ENCODE measurements around the gene ZNF774. TPM values are rescaled to one million over a fixed set of nuclear protein-coding genes. Genes with fewer than 3 reads are reported as not detected.

ZNF774 gene
- total RNA-seq, 2 donors from 2014 or later = 1.3 to 1.4 TPM

GRCh38 chr15:90387534-90388461, 35.7 kb downstream of the ZNF774 start, which contains the start of gene IQGAP1:
Gene IQGAP1 (plus strand): TSS chr15:90388242. CDS start chr15:90388342, 100 bp downstream.
- H3K27ac Mint-ChIP-seq = peak within 1 kb of the TSS; percentile 85 to 99
- H3K9me3 Mint-ChIP-seq = no peaks in the 10 kb centered on the region
- peak; percentile 98 for DNase-seq (ENCODE audit: low spot score)
- ATAC-seq = peak; percentile 96 to 97
- H3K4me1 Mint-ChIP-seq (ENCODE audit: low read depth in 2 of 2) = peaks cover 43 to 44% of the 10 kb centered on the region in 2 donors
- no peaks in the 10 kb centered on the region for H3K27me3 Mint-ChIP-seq
- H3K36me3 Mint-ChIP-seq = peaks cover 38% of the 10 kb centered on the region
- peak within 1 kb of the TSS; percentile 93 for H3K4me3 Mint-ChIP-seq

GRCh38 chr15:90388462-90389380, 36.6 kb downstream of the ZNF774 start:
- Mint-ChIP-seq H3K4me1 (ENCODE audit: low read depth in 2 of 2) (peaks cover 52% of the 10 kb centered on the region in 2 donors), H3K4me3 (peak overlapping the region; percentile 93), H3K9me3 (no peaks in the 10 kb centered on the region), H3K27ac (peak overlapping the region; percentile 85 to 99), H3K27me3 (no peaks in the 10 kb centered on the region), H3K36me3 (peaks cover 43% of the 10 kb centered on the region)
- DNase-seq (ENCODE audit: low spot score) (peak; percentile 85), ATAC-seq (peak; percentile 72 to 75)

- Mint-ChIP-seq H3K4me3 (peak overlapping the region; percentile 93), H3K36me3 (peaks cover 43% of the 10 kb centered on the region), H3K27ac (peak overlapping the region; percentile 85 to 99), H3K4me1 (ENCODE audit: low read depth in 2 of 2) (peaks cover 56 to 58% of the 10 kb centered on the region in 2 donors), H3K9me3 (no peaks in the 10 kb centered on the region), H3K27me3 (no peaks in the 10 kb centered on the region)
- no peak for ATAC-seq
- DNase-seq (ENCODE audit: low spot score) = no peak
Measured at GRCh38 chr15:90389513-90389912, 37.4 kb downstream of the ZNF774 start.

DNA sequence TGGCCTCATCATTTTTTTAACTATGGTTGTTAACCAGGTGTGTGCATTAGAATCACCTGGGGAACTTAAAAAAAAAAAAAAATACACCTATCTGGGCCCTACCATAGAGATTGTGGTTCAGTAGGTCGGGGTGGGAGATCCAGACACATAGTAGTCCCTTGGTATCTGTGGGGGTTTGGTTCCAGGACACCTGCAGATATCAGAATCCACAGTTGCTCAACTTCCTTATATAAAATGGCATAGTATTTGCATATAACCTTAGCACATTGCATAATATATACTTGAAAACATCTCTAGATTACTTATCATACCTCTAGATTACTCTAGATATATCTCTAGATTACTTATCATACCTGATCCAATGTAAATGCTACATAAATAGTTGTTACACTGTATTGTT, 41.0 kb downstream of the ZNF774 start:
- ATAC-seq (no peak), DNase-seq (ENCODE audit: low spot score) (no peak)
- H3K27me3 Mint-ChIP-seq = no peaks in the 10 kb centered on the region
- peaks cover 68 to 70% of the 10 kb centered on the region in 2 donors for H3K4me1 Mint-ChIP-seq (ENCODE audit: low read depth in 2 of 2)
- H3K27ac Mint-ChIP-seq = peak overlapping the region; percentile 58 to 99
- no peaks in the 10 kb centered on the region for H3K9me3 Mint-ChIP-seq
- peak overlapping the region; percentile 50 for H3K4me3 Mint-ChIP-seq
- peaks cover 54% of the 10 kb centered on the region for H3K36me3 Mint-ChIP-seq

GRCh38 chr15:90394074-90394473, 42.0 kb downstream of the ZNF774 start:
- H3K36me3 Mint-ChIP-seq = peaks cover 49% of the 10 kb centered on the region

DNA sequence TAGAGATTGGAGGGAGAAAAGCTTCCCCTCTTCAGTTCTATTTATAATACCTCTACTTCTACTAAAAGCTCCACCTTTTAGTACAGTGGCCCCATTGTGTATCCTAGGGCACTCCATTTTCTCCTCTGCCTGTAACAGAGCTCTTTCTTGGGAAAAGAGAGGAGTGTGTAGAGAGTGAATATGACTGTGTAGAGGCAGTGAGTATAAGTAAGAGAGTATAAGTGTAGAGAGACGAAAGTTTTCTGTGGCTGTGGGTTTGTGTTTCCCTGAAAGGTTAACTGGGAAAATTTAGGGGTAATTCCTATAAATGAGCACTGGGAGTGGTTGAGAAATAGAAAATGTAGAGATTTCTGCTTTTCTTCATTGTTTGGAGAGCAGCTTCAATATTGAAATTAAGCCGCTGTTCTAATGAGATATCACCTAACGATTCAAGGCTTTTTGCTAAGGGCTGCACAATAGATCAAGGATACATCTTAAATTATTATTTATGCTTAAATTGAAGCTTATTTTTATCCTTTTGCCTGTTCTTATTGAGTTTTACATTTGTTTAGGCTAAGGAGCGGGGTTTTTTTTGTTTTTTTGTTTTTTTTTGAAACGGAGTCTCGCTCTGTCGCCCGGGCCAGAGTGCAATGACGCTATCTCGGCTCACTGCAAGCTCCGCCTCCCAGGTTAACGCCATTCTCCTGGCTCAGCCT, 42.8 kb downstream of the ZNF774 start:
- peak overlapping the region; percentile 58 to 85 for H3K27ac Mint-ChIP-seq
- DNase-seq (ENCODE audit: low spot score) (no peak), ATAC-seq (peak in 1 of 2 donors; percentile 70)
- H3K36me3 Mint-ChIP-seq = peaks cover 42% of the 10 kb centered on the region
- H3K27me3 Mint-ChIP-seq = no peaks in the 10 kb centered on the region
- peak overlapping the region; percentile 16 for H3K4me3 Mint-ChIP-seq
- no peaks in the 10 kb centered on the region for H3K9me3 Mint-ChIP-seq
- peaks cover 61 to 66% of the 10 kb centered on the region in 2 donors for H3K4me1 Mint-ChIP-seq (ENCODE audit: low read depth in 2 of 2)

More at GRCh38 chr15:90394074-90394473, 42.0 kb downstream of the ZNF774 start:
- Mint-ChIP-seq H3K4me1 (ENCODE audit: low read depth in 2 of 2) (peaks cover 66 to 67% of the 10 kb centered on the region in 2 donors), H3K27ac (peak overlapping the region; percentile 58 to 99), H3K4me3 (no peak overlapping the region), H3K9me3 (no peaks in the 10 kb centered on the region), H3K27me3 (no peaks in the 10 kb centered on the region)
- no peak for ATAC-seq
- DNase-seq (ENCODE audit: low spot score) = no peak

DNA sequence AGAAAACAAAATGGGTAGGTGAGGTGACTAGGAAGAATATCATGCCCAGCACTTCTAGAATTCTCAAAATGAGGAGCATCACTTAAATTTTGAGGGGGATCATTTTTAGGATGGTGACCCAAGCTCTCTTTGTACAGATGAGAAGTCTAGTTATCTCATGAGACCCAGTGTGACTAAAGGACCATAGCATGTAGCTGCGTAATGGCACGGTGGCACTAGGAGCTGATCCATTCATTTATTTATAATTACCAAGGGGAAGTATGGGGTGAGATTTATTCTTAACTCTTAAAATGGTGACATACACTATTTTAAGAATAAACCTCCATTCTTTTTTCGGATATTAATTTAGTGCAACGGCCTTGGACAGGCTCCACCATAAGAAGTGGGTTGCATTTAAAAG, 44.2 kb downstream of the ZNF774 start:
- ATAC-seq = no peak
- Mint-ChIP-seq H3K4me3 (peak overlapping the region; percentile 40), H3K36me3 (peaks cover 28% of the 10 kb centered on the region), H3K27ac (peak overlapping the region; percentile 58 to 85), H3K9me3 (no peaks in the 10 kb centered on the region), H3K27me3 (no peaks in the 10 kb centered on the region), H3K4me1 (ENCODE audit: low read depth in 2 of 2) (peaks cover 61 to 66% of the 10 kb centered on the region in 2 donors)
- no peak for DNase-seq (ENCODE audit: low spot score)

DNA sequence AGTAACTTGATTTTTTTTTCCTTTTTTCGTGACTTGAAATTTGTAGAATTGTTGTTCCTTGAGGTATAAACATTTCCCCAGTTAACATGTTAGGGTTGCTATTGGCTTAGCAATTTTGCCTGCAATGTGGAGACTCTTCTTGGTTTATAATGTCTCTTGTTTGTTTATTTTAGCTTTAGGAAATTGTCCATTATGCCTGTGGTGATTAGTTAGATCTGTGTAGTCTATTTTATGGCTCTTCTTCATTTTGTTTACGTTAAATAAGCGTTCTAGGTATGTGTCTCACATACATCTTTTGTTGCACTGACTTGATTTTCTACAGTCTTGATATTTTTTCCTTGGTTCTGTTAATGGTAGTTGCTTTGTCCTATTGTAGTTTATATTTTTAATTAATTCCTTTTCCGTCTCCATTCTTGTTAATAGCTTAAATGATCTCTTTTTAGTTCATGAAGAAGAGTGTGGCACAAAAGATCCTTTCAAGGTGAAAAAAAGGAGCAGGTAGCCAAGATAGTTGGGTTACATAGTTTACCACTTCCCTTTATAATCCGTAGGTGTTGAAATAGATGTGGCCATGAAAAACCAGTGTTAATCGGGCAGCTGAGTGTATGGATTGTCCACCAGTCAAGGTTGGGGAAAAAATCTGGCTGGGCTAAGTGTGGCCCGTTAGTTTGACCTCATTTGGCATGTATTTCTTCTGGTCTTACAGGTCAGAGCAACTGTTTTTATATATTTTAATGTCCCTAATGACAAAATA, 48.1 kb downstream of the ZNF774 start:
- peak; percentile 69 to 74 for ATAC-seq
- Mint-ChIP-seq H3K36me3 (peaks cover 15% of the 10 kb centered on the region), H3K4me3 (peak overlapping the region; percentile 86), H3K9me3 (no peaks in the 10 kb centered on the region), H3K4me1 (ENCODE audit: low read depth in 2 of 2) (peaks cover 59 to 60% of the 10 kb centered on the region in 2 donors), H3K27me3 (no peaks in the 10 kb centered on the region), H3K27ac (peak overlapping the region; percentile 96 to 98)
- DNase-seq (ENCODE audit: low spot score) = no peak

GRCh38 chr15:90400759-90401314, 48.8 kb downstream of the ZNF774 start:
- H3K27me3 Mint-ChIP-seq = no peaks in the 10 kb centered on the region
- DNase-seq (ENCODE audit: low spot score) (peak; percentile 81), ATAC-seq (peak; percentile 98 to 99)
- no peaks in the 10 kb centered on the region for H3K9me3 Mint-ChIP-seq
- H3K36me3 Mint-ChIP-seq = peaks cover 9% of the 10 kb centered on the region
- peak overlapping the region; percentile 96 to 98 for H3K27ac Mint-ChIP-seq
- H3K4me1 Mint-ChIP-seq (ENCODE audit: low read depth in 2 of 2) = peaks cover 58 to 61% of the 10 kb centered on the region in 2 donors
- peak overlapping the region; percentile 86 for H3K4me3 Mint-ChIP-seq

DNA sequence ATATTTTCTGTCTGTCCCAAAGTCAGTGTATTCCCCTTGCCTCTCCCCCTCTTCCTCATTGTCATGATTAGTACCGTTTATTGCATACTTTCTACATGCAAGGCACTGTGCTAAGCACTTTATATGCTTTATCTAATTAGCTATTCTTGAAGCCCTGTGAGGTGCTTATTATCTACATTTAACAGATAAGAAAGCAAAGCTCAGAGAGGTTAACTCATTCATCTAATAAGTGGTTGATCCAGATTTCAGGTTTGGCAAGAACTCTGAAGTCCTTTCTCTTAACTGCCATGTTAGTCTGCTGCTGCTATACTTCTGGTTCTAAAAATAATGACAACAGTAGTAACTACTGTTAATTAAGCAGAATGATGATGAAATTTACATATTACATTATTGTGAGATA, 49.4 kb downstream of the ZNF774 start:
- Mint-ChIP-seq H3K27ac (peak overlapping the region; percentile 96 to 98), H3K27me3 (no peaks in the 10 kb centered on the region), H3K9me3 (peaks cover 1% of the 10 kb centered on the region), H3K4me3 (peak overlapping the region; percentile 86), H3K36me3 (peaks cover 4% of the 10 kb centered on the region), H3K4me1 (ENCODE audit: low read depth in 2 of 2) (peaks cover 59 to 62% of the 10 kb centered on the region in 2 donors)
- ATAC-seq (no peak), DNase-seq (ENCODE audit: low spot score) (no peak)

- Mint-ChIP-seq H3K36me3 (peaks cover 4% of the 10 kb centered on the region), H3K27me3 (no peaks in the 10 kb centered on the region), H3K27ac (peak overlapping the region; percentile 96 to 98), H3K9me3 (peaks cover 6% of the 10 kb centered on the region), H3K4me3 (peak overlapping the region; percentile 86), H3K4me1 (ENCODE audit: low read depth in 2 of 2) (peaks cover 62 to 69% of the 10 kb centered on the region in 2 donors)
- DNase-seq (ENCODE audit: low spot score) = no peak
- ATAC-seq = no peak
Measured at GRCh38 chr15:90402223-90402622, 50.1 kb downstream of the ZNF774 start.

DNA sequence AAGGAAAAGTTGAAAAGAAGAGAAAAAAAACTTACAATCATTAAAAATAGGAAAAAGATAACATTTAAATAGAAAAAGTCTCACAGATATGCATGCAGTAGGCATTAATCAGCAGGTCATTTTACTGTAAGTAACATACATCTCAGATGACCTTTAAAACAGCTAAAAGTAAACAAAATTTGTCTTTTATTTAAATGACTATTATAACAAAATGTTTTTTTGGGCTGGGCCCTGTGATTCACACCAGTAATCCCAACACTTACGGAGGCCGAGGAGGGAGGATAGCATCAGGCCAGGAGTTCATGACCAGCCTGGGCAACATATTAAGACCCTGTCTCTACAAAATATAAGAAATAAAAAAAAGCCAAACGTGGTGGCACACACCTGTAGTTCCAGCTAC, 50.7 kb downstream of the ZNF774 start:
- DNase-seq (ENCODE audit: low spot score) (no peak), ATAC-seq (no peak)
- Mint-ChIP-seq H3K4me1 (ENCODE audit: low read depth in 2 of 2) (peaks cover 63 to 74% of the 10 kb centered on the region in 2 donors), H3K36me3 (peaks cover 4% of the 10 kb centered on the region), H3K4me3 (peak overlapping the region; percentile 86), H3K27me3 (no peaks in the 10 kb centered on the region), H3K9me3 (peaks cover 6% of the 10 kb centered on the region), H3K27ac (peak overlapping the region; percentile 96 to 98)

Measured in natural killer cell treated with Interleukin-12 subunit alpha and Interleukin-12 subunit beta and Interleukin-15 and Interleukin-18, amount 100 ng/mL, for 72 hours (primary cell).